Stimulated activated CD8-positive, alpha-beta memory T cell treated with anti-CD3 and anti-CD28 coated beads, Interleukin-2, amount 100 ng/mL, for 48 hours (primary cell): ENCODE results near the gene CREG1.
A peak's percentile ranks its signal among the peaks of the same experiment; 100 is the strongest.

ENCODE experiments used
- DNase-seq, 2 donors: peaks; one replicate each; pipeline ENCODE4 v3.0.0-alpha.2; 2020; ENCODE audit warnings: low read depth in 2 of 2

The CREG1 gene

GRCh38 chr1:167532964-167533824, 20.4 kb downstream of the CREG1 start:
- no peak for DNase-seq

GRCh38 chr1:167532375-167532774, 21.2 kb downstream of the CREG1 start:
- DNase-seq: no peak

- DNase-seq: no peak
These were observed 23.6 kb downstream of the CREG1 start for GRCh38 chr1:167529829-167530474.

- DNase-seq: no peak
These were observed 25.4 kb downstream of the CREG1 start for GRCh38 chr1:167528057-167528728.

GRCh38 chr1:167526667-167527383, 26.7 kb downstream of the CREG1 start:
- DNase-seq: no peak

- DNase-seq: no peak
These were observed 28.9 kb downstream of the CREG1 start for GRCh38 chr1:167524651-167525050.

GRCh38 chr1:167522246-167522645, 31.3 kb downstream of the CREG1 start:
- no peak for DNase-seq

- no peak for DNase-seq
These were observed 32.8 kb downstream of the CREG1 start for GRCh38 chr1:167520711-167521206.

- peak; percentile 37 to 43 for DNase-seq
These were observed 35.2 kb downstream of the CREG1 start, which contains the start of gene CD247 for GRCh38 chr1:167518331-167518700. Gene CD247, minus strand, starts transcription at chr1:167518529. Its CDS starts 64 bp downstream, at chr1:167518465.

GRCh38 chr1:167517535-167518330, 35.8 kb downstream of the CREG1 start:
- peak; percentile 85 to 86 for DNase-seq

- DNase-seq: no peak
These were observed 36.9 kb downstream of the CREG1 start for GRCh38 chr1:167516404-167517388.

- DNase-seq: no peak
These were observed 37.7 kb downstream of the CREG1 start for GRCh38 chr1:167515893-167516321.

GRCh38 chr1:167515461-167515860, 38.1 kb downstream of the CREG1 start:
- no peak for DNase-seq

- no peak for DNase-seq
These were observed 39.3 kb downstream of the CREG1 start for GRCh38 chr1:167514288-167514687.

- DNase-seq: no peak
These were observed 41.4 kb downstream of the CREG1 start for GRCh38 chr1:167512046-167512654.

- DNase-seq: no peak
These were observed 42.1 kb downstream of the CREG1 start for GRCh38 chr1:167511374-167511986.

GRCh38 chr1:167510881-167511280, 42.7 kb downstream of the CREG1 start:
- no peak for DNase-seq

GRCh38 chr1:167510244-167510643, 43.3 kb downstream of the CREG1 start:
- no peak for DNase-seq

GRCh38 chr1:167509587-167509986, 44.0 kb downstream of the CREG1 start:
- no peak for DNase-seq
